DLD1 (cell line): ENCODE results near the gene ST8SIA3.

ENCODE experiments used
- in situ Hi-C: cut with HindIII; loops from 2 replicates; pipeline ENCODE4 v1.10.0; 2017; ENCODE audit warnings: low sequenced_read_pairs

Gene ST8SIA3, protein sequence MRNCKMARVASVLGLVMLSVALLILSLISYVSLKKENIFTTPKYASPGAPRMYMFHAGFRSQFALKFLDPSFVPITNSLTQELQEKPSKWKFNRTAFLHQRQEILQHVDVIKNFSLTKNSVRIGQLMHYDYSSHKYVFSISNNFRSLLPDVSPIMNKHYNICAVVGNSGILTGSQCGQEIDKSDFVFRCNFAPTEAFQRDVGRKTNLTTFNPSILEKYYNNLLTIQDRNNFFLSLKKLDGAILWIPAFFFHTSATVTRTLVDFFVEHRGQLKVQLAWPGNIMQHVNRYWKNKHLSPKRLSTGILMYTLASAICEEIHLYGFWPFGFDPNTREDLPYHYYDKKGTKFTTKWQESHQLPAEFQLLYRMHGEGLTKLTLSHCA

DNA sequence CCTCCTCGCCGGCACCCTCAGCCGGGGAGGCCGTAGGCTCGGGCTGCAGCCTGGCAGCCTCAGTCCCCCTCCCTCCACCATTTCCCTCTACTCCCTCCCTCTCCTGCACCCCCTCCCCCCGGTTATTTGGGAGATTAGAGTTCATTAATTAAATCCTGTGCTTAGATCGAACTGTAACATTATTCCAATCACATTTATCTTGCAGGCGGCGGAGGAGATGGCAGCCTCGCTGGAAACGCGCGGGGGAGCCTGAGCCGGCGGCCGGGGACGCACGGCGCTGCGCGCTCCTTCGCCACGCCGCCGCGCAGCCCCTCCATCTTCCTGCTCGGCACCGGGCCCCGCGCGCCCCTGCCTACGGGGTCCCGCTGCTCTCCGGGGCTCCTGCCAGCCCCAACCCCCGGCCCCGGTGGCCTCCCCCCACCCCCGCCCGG is at the start of gene ST8SIA3:
ST8SIA3 (plus strand) TSS at position 287 of the 431 bp plus-strand sequence. CDS start 290 bp downstream, outside the sequence.
- in situ Hi-C loops = no loop called here

DNA sequence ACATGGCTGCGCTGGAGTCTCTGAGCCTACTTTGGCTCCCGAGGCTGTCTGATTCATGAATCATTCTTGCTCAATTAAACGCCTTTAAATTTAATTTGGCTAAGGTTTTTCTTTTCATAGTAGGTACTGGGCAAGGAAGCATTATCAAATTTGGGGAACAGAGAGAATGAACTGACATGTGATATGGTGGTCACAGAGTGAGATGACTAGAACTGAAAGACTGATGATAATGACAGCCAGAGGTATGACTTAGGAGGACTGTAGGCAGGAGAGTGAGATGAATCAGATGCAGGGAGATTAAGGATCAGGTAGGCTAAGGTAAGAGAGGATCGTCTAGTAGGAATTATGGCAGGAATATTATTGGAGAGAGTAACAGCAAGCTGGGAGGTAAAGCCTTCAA is 40.9 kb upstream of the ST8SIA3 start:
- in situ Hi-C loops = no loop called here

DNA sequence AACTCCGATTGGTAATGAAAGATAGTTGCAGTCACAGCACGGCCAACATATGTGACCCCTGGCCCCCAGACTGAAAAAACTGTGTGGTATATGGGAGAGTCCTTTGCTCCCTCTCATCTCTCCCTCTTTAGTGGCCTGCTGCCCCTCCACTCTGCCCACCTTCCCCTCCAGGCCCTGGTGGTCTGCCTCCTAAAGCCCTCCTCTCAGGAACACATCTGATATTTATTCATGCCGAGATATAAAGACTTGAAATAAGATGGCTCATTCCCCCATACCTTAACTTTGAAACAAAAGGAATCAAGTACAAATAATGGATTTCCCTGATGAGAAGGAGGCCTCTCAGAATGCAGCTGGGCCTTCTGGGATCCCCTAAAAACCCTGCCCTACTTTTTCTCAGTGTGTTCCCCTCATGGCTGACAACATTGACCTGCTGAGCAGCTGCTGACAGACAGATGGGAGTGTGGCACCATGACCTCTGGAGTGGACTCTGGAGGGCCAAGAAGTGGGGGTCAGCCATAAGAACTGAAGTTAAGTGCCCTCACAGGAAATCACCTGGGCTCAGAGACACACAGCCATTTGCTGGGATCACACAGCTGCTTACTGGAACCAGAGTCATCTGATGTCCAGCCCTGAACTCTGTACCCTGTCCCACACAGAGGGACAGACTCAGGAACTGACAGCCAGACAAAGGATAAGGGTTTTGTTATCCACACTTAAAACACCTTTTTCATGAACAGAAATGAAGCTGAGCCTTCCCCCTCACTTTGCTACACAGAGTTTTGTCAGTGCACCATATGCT is 39.8 kb upstream of the ST8SIA3 start:
- in situ Hi-C loops = no loop called here

DNA sequence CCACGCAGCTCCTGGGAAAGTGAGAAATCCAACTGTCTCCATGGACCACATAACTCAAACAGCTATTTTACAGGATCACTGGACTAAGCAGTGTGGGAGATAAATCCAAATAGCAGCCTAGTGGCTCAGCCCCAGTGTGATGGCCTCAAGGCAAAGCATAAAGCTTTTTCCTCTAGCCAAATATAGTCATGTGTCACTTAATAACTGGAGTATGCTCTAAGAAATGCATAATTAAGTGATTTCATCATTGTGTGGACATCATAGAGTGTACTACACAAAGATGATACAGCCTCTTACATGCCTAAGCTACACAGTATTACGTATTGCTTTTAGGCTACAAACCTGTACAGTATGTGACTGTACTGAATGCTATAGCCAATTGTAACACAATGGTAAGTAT is 31.8 kb upstream of the ST8SIA3 start:
- in situ Hi-C loops = no loop called here

DNA sequence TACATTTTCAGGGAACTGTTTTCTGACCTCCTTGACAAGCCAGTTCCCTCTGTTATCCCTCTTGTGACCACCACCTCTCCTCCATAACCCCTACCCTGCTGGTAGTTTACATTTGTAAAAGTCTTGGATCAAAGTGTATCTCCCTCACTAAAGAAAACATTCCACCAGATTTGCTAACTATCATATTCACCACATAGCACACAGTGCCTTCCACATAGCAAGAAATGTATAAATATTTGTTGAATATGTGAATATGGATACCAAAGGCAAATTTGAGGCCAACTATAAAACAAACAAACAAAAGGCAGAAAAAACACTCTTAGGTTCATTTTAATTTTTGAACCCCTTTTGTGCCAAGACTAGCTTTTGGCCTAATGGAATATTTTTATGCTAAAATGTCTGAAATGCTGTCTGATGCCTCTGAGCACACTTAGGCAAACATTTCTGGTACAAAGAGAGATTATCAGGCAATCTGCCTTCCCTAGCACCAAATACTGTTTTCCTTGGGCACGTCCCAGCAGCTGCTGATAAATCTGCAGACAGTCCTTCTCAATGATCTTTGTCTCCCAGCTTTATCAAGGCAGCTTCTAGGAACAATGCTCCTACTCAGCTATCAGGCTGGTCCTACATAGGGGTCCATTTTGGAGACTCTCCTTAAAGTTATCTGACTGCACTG is 26.7 kb upstream of the ST8SIA3 start:
- in situ Hi-C loops = no loop called here

DNA sequence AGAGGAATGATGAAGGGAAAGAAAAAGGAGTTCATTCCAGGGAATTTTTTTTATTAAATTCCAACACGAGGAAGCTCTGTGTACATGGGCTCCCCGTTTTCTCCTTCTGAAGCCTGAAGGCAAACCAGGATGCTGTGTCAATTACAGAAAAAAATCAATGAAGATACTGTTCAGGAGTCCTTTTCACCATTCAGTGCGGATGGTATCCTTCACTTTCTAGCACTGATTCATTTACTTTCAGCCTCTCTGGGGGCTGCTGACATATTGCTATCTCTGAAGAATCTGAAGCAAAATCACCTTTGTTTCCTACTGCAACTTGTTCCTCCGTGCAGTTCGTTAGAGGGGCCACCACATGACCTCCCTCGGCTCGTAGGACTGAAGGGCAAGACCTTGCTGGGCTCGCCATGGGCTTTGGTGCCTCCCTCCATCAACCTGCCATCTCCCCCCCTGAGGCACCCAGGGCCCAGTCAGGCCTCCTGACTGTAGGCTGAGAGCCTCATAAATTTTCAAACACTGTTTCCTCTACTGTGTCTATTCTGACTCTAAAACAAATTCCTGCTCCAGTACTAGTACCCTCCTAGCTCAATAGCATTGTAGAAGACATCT is 25.5 kb upstream of the ST8SIA3 start:
- in situ Hi-C loops = no loop called here

DNA sequence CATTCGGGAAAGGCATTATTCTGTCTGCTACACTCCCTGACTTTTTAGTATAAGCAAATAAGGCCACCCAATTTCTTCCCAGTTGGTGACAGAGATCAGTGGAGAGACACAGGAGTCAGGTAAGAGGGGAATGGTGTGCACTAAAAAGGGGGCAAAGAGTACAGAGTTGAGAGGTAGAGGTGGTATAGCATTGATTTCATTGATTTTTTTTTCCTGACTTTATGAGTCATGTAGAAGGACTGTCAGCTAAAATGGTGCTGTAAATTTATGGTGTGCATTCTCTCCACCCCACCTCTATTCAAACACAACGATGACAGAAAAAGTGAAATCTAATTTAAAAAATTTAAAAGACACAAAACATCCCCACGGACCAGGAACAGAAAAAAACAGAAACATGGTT is 23.7 kb upstream of the ST8SIA3 start:
- in situ Hi-C loops = no loop called here

DNA sequence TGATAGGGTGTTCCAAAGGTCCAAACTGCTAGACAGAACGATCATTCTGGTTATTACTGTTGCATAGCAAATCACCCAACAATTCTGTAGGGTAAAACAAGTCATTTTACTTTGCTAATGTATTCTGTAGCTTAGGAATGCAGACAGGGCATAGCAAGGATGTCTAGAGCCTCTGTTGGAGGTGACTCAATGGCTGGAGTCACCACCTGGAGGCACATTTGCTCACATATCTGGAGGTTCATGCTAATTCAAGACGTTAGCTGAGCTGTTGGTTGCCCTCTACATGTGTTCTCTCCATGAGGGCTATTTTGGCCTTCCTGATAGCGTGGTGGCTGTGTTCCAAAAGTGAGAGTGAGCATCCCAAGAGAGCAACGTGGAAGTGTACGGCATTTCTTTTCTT is 22.5 kb upstream of the ST8SIA3 start:
- in situ Hi-C loops = no loop called here

DNA sequence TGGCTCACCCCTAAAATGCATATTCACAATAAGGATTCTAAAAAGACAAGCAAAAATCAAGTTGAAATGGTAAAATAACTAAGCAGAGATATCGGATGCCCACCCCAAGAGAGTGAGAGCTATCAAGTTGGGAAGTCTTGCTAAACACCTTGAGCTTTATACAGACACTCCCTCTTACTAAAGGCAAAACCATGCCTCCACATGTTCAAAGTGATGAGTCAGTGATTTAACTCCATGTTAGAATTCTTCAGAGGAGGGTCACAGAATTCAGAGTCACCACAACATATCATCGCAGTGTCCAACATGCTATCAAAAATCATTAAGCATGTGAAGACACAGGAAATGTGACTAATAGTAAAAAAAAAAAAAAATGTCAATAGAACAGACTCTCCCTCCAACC is 20.6 kb upstream of the ST8SIA3 start:
- in situ Hi-C loops = no loop called here

DNA sequence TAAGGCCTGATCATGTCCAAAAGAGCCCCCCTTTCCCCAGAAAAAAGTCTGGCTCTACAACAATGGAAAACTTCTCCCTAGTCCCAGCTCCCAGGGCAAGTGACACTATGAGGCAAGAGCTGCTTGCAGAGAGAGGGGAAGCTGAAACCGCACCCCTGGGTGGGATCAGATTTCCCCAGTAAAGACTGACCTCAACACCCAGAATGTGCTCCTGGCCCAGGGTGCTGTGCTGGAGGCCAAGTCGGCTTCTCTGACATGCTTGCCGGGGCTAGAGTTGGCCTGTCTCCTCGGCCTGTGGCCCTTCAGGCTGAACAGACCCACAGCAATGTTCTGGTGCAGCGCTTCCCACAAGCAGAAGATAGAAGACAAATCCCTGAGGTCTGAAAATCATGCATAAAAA is 18.4 kb upstream of the ST8SIA3 start:
- in situ Hi-C loops = no loop called here

DNA sequence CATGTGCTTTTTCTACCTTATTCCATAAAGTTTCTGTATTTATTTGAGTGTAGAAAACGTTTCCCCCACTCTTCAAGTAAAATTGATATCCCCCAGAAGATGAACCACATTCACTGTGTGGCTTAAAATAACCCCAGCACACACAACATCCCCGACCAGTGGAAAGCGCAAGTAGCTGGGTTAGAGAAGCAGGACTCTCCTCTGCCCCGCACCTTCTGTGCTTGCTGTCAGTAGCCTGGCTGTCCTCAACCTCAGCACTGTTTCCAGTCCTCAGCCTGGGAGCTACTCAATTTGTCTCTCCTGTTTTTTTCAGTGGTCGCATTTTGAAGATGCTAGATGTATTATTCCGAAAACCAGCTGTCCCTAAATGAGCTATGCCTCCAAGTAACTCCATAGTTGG is 18.0 kb upstream of the ST8SIA3 start:
- in situ Hi-C loops = no loop called here

DNA sequence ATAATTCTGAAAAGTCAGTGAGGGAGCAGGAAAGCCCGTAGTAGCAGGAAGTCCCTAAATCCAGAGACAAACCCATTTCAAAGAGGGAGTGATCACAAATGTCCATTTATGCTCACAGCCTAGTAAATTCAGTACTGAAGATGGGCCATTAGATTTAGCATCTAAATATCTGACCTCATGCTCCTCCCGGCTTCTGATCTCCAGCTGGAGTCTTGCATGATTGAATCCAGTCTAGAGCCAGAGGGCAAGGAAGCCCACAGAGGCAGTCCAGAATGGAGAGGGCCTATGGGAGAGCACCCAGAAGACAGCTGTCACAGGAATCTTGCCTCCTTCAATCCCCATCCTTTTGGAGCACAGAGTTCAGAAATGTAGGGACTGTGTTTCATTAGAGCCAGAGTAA is 16.0 kb upstream of the ST8SIA3 start:
- in situ Hi-C loops = no loop called here

DNA sequence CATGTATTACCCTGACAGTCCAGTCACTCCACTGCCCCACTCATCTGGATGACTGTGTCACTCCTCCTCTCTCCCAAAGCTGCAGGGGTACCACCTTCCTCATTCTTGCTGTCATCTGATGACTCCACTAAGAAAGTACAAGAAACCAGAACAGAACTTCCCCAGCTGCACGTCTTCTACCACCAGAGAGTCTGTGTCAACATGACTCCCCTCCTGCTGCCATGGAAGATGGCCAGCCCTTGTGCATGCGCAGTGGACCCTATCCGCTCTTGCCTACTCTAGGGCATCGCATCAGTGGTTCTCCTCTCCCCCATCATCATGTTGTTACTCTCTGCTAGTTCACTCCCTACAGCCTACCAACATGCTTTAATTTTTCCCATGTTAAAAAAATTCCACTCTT is 14.5 kb upstream of the ST8SIA3 start:
- in situ Hi-C loops = no loop called here

DNA sequence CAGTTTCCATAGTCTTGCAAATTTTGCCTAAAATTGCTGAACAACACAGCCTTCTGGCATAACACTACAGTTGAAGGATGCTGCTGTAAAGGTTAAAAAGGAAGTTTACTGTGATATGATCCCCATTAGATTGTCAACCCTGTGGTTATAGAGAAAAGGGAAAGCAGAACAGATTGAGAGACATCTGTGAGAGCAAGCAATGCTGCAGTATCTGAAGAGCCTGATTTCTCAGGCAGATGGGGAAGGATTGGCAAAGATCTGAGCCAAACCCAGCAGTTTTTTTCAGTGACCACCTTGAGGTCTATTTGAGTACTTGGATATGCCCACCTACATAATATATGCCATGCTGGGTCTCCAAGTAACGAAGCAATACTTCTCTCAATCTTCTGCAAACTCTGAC is 8.5 kb upstream of the ST8SIA3 start:
- in situ Hi-C loops = no loop called here

DNA sequence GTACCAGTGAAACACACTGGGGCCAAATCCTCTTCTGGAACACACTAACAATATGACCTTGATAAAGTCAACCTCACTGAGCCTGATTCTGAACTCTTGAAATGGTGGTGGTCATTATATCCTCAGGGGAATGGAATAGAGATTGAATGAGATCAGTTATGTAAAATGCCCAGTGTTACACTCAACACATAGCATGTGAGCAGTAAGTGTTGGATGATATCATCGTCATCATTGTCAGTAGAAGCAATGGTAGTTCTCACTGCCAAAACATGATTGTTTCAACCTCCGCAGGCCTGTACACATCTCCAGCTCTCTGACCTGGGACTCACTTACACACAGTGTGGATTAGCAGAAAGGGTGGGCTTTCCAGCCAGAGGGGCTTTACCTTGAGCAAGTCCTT is 5.5 kb upstream of the ST8SIA3 start:
- in situ Hi-C loops = no loop called here

DNA sequence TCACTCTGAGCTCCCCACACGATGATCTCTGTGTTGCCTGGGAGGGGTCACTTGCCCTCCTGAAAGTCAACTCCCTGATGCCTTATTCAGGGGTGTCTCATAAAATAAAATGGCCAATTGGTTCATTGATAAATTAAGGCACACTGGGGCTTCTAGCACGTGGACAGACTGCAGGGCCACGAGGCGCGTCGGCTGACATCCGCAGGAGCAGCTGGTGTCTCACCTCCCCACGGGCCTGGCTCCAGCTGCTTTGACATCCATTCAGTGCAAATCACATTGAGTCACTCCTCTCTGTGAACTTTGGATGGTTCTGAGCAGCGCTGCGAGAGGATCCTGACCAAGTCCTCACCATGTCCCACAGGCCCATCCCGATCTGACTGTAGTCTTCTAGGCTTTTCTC is 4.6 kb upstream of the ST8SIA3 start:
- in situ Hi-C loops = no loop called here

DNA sequence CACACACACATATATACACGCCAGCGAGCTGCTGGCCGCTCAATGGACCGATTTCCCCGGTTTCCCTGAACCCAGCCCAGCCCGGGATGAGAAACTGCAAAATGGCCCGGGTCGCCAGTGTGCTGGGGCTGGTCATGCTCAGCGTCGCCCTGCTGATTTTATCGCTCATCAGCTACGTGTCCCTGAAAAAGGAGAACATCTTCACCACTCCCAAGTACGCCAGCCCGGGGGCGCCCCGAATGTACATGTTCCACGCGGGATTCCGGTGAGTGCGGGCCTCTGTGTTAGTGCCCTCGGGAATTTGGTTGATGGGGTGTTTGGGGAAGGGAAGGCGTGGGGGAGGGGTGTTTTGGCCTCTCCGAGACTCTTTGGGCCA is 392 bp downstream of the ST8SIA3 start:
- in situ Hi-C loops = no loop called here

DNA sequence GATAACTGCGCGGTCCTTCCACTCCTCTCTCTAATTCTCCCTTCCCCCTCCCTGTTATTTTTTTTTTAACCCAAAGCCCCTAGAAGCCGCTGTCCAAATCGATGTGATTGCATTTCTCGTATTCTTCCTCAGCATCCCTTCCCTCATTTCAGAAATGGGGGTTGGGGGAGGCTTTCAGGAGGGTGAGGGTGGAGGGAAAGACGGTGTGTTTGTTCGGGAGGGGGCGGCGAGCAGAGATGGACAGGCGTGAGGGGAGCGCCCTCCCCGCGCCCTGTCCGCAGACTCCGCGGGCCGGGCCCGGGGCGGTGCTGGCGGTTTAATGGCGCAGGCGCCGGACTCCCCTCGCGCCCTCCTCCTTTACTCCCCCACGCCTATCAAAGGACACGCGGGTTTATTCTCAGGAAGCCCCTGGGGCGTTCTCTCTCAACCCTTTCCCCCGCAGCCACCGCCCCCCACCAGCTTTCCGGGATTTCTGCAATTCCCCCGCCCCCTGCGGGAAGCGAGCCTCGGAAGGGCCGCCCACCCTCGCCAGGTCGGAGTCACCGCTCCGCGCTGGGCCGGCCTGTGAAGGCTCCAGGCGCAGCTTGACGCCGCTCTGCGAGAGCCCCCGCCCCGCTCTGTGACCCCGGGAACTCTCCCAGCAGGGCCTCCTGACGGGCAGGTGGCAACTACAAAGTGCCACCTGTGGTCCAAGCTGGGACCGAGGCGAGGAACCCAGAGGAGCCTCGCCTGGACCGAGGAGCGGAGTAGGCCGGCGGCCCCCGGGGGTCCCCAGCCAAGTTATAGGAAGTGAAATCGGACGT is 981 bp downstream of the ST8SIA3 start:
- in situ Hi-C loops = no loop called here

DNA sequence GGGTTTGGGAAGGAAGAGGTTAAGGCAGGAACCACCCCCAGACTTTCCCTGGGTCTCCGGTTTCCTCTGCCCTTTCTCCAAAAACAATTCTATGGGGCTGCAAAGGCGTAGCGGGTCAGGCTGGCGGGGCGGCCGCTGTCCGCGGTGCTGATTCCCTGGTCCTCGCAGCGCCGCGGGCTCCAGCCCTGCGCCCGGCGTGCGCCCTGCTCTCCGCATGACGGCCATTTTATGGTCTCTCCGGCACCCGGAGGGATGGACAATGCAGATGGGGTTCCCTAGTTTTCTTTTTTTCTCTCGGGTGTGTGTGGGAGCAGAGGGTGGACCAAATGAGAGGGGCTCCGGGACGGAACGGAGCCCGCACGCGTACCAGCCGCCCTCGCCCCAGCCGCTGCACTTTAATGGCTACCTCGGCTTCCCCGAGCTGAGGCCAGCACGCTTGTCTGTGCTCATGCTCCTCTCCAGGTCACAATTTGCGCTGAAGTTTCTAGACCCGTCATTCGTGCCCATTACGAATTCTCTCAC is 1.6 kb downstream of the ST8SIA3 start:
- in situ Hi-C loops = no loop called here

DNA sequence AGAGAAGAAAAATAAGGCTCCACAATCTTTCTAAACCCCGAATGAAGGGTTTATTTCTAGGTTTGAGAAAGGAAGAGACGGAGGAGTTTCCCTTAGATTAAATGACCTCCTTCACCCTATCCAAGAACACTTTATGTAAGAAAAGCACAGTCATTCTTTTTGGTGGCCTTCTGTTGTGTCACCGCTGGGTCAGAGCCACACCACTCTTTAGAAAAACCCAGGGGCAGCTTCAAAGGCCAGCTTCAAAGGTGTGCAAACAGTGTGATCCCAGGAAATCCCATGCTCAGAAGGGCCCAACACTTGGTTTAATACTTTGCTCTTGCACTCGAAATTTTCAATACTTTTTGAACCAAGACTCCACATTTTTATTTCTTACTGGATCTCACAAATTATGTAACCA is 7.1 kb downstream of the ST8SIA3 start:
- in situ Hi-C loops = no loop called here
